Spinal cord (tissue), 10 donors: ENCODE measurements around the gene SLC25A34. TPM values are rescaled to one million over a fixed set of nuclear protein-coding genes. Genes with fewer than 3 reads are reported as not detected.

Source experiments
- DNase-seq, 6 donors: peaks; one replicate each; pipeline versions ENCODE4 v3.0.0 to v3.0.0-alpha.2; 2013 to 2015; ENCODE audit warnings: low spot score in 6 of 6, low read depth in 4 of 6
- H3K27ac ChIP-seq: one replicate; pipeline ENCODE4 v1.5.1; 2013; ENCODE audit warnings: low read depth, low read length, control low read depth
- H3K27me3 ChIP-seq: one replicate; pipeline ENCODE4 v1.6.1; 2013; ENCODE audit warnings: low read length; ENCODE audit not compliant: control insufficient read depth, insufficient read depth
- H3K36me3 ChIP-seq: one replicate; pipeline ENCODE4 v1.6.1; 2013; ENCODE audit warnings: low read length; ENCODE audit not compliant: control insufficient read depth, insufficient read depth
- H3K4me1 ChIP-seq: one replicate; pipeline ENCODE4 v1.6.1; 2013; ENCODE audit warnings: low read length; ENCODE audit not compliant: control insufficient read depth, insufficient read depth
- H3K4me3 ChIP-seq: one replicate; pipeline ENCODE4 v1.5.1; 2013; ENCODE audit warnings: low read depth, low read length, control low read depth
- H3K9me3 ChIP-seq: one replicate; pipeline ENCODE4 v1.6.1; 2013; ENCODE audit warnings: low read length; ENCODE audit not compliant: control insufficient read depth, insufficient read depth
- WGBS: methylation state at CpG from one replicate; pipeline ENCODE4 v1.1.5; 2013; ENCODE audit warnings: missing lambda C conversion rate; ENCODE audit not compliant: insufficient coverage; 5-methylcytosine and 5-hydroxymethylcytosine counted together
- polyA plus RNA-seq, 2 donors: library from polyadenylated mRNA; unstranded; fragments of 120-200 nt; gene quantifications; one replicate each; pipeline ENCODE4 v1.2.1, GENCODE V29; 2013; ENCODE audit not compliant: insufficient read length in 2 of 2
- total RNA-seq, 2 donors: library from RNA; depleted of rRNA in 1 of 2; stranded (reverse); fragments of 120-200 nt in 1 of 2; fragments of >200 nt in 1 of 2; gene quantifications; one replicate each; pipeline versions ENCODE4 v1.2.3 to v1.2.4, GENCODE V29; 2013 to 2014
- donor health status: healthy.

The SLC25A34 gene
- total and polyA plus RNA-seq, 4 donors: 0.59 to 7.7 (median 3.7) TPM

DNA sequence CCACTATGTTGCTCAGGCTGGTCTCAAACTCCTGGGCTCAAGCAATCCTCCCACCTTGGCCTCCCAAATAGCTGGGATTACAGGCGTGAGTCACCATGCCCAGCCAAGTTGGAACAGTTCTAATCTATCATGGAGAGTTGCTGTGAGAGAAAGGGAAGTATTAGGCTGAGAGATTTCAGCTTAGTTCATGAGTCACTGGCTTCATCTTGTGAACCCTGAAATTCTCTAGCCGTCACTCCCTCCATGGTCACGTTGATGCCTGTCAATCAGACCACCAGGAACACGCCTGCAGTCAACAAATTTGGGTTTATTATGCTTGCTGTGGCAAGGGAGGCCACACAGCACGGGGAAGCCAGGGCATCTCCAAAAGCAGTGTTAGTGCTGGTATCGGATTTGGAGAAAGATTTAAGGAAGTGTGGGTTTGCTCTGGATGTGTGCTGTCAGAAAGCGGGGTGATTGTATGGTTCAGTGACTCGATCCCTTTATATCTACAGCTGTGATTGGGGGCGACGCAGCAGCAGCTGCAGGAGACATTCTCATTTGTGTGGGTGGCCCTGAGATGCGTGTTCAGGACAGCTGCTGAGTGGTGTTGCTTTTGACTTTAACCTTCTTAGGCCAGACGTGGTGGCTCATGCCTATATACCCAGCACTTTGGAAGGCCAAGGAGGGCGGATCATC lies 52.7 kb downstream of the SLC25A34 start:
- 85% methylated on average over 12 of the region's 13 CpGs for WGBS

More for the DNA sequence above, 52.7 kb downstream of the SLC25A34 start:
- H3K9me3 ChIP-seq: no peaks in the 10 kb centered on the region
- no peak overlapping the region for H3K27ac ChIP-seq
- peaks cover 18% of the 10 kb centered on the region for H3K36me3 ChIP-seq
- no peak for DNase-seq
- H3K4me1 ChIP-seq: peaks cover 6% of the 10 kb centered on the region
- H3K4me3 ChIP-seq: no peak overlapping the region
- H3K27me3 ChIP-seq: no peaks in the 10 kb centered on the region

Other genes starting within 250 kb of the SLC25A34 start
- gene CASP9, start 212.0 kb upstream of the SLC25A34 start, total RNA-seq: 10 to 100 TPM; 10.3 to 13.2 TPM
- gene CASP9, start 212.0 kb upstream of the SLC25A34 start, polyA plus RNA-seq: 10 to 100 TPM; 22.7 to 23.7 TPM
- 10 to 100 TPM; 18.3 to 27.7 TPM for gene DNAJC16, start 209.4 kb upstream of the SLC25A34 start, total RNA-seq
- gene DNAJC16, start 209.4 kb upstream of the SLC25A34 start, polyA plus RNA-seq: 10 to 100 TPM; 16.2 to 16.5 TPM
- 1 to 10 TPM in 1 of 2 donors, under 1 TPM in 1; 0.83 to 2.6 TPM for gene AGMAT, start 151.2 kb upstream of the SLC25A34 start, total RNA-seq
- 1 to 10 TPM; 1.5 to 1.9 TPM for gene AGMAT, start 151.2 kb upstream of the SLC25A34 start, polyA plus RNA-seq
- 10 to 100 TPM; 14.7 to 26.6 TPM for gene DDI2, start 118.8 kb upstream of the SLC25A34 start, total RNA-seq
- 1 to 10 TPM; 9.5 to 9.6 TPM for gene DDI2, start 118.8 kb upstream of the SLC25A34 start, polyA plus RNA-seq
- 10 to 100 TPM; 27.5 to 35.4 TPM for gene PLEKHM2, start 51.9 kb upstream of the SLC25A34 start, total RNA-seq
- 10 to 100 TPM; 66.8 TPM for gene PLEKHM2, start 51.9 kb upstream of the SLC25A34 start, polyA plus RNA-seq
- gene TMEM82, start 6.2 kb downstream of the SLC25A34 start, total RNA-seq: not detected
- gene TMEM82, start 6.2 kb downstream of the SLC25A34 start, polyA plus RNA-seq: not detected
- gene FBLIM1, start 22.5 kb downstream of the SLC25A34 start, total RNA-seq: 10 to 100 TPM in 1 of 2 donors, 1 to 10 TPM in 1; 9.3 to 18.6 TPM
- 10 to 100 TPM; 13.6 to 19.4 TPM for gene FBLIM1, start 22.5 kb downstream of the SLC25A34 start, polyA plus RNA-seq
- gene UQCRHL, start 71.4 kb downstream of the SLC25A34 start, total RNA-seq: 1 to 10 TPM; 3.3 to 8.4 TPM
- gene UQCRHL, start 71.4 kb downstream of the SLC25A34 start, polyA plus RNA-seq: 1 to 10 TPM; 1.3 to 2.2 TPM
- 10 to 100 TPM; 37.9 to 59.0 TPM for gene SPEN, start 111.4 kb downstream of the SLC25A34 start, total RNA-seq
- 10 to 100 TPM; 74.6 to 79.9 TPM for gene SPEN, start 111.4 kb downstream of the SLC25A34 start, polyA plus RNA-seq
- 10 to 100 TPM; 16.7 to 37.5 TPM for gene ZBTB17, start 239.8 kb downstream of the SLC25A34 start, total RNA-seq
- 10 to 100 TPM; 40.6 to 50.8 TPM for gene ZBTB17, start 239.8 kb downstream of the SLC25A34 start, polyA plus RNA-seq